Esophagus squamous epithelium (tissue), 5 donors: ENCODE results near the gene CAND2. TPM values are rescaled to one million over a fixed set of nuclear protein-coding genes. Genes with fewer than 3 reads are reported as not detected.

ENCODE experiments used
- DNase-seq: peaks from one replicate; lab custom pipeline; 2025; lab: John Stamatoyannopoulos, UW
- H3K27ac ChIP-seq, 4 donors: fragments of 200-600 bp; sonication (generic); one replicate each; pipeline ENCODE4 v1.5.1; 2016 to 2019; ENCODE audit warnings: mild to moderate bottlenecking in 1 of 4
- H3K27me3 ChIP-seq, 4 donors: fragments of 200-600 bp; sonication (generic); 1 replicate in 3 of 4; 2 replicates in 1 of 4; pipeline versions ENCODE4 v1.5.1 to v1.6.0; 2017 to 2021; ENCODE audit warnings: antibody characterized with exemption in 1 of 4
- H3K36me3 ChIP-seq, 3 donors: fragments of 200-600 bp; sonication (generic); one replicate each; pipeline ENCODE4 v1.5.1; 2016 to 2019
- H3K4me1 ChIP-seq, 3 donors: fragments of 200-600 bp; sonication (generic); one replicate each; pipeline ENCODE4 v1.5.1; 2017 to 2019
- H3K4me3 ChIP-seq, 4 donors: fragments of 200-600 bp; sonication (generic); 1 replicate in 3 of 4; 2 replicates in 1 of 4; pipeline ENCODE4 v1.5.1; 2016 to 2019; ENCODE audit warnings: mild to moderate bottlenecking in 2 of 4, moderate library complexity in 1 of 4
- H3K9me3 ChIP-seq, 3 donors: fragments of 200-600 bp; sonication (generic); one replicate each; pipeline ENCODE4 v1.5.1; 2016 to 2019
- POLR2A ChIP-seq, 4 donors: fragments of 450-650 bp; IDR thresholded peaks; one replicate each; pipeline ENCODE4 v1.6.1; 2017; ENCODE audit warnings: antibody characterized with exemption in 4 of 4, mild to moderate bottlenecking in 4 of 4, moderate library complexity in 3 of 4
- WGBS, 2 donors: methylation state at CpG; one replicate each; pipeline ENCODE4 v1.1.5; 2018; 5-methylcytosine and 5-hydroxymethylcytosine counted together
- intact Hi-C: fragments of 100-400 bp; cut with DNase I; formaldehyde crosslinking; loops from one replicate; pipeline ENCODE4 v1.15.0; 2022
- total RNA-seq, 4 donors: library from RNA; depleted of rRNA; stranded (reverse); fragments of >200 nt; gene quantifications; one replicate each; pipeline ENCODE4 v1.1.0, GENCODE V29; 2016
- TF ChIP-seq, protein P1 (sequence below), 6 experiments: fragments of 450-650 bp in 4 of 6; fragments of 200-600 bp in 2 of 6; sonication (generic) in 2 of 6; IDR thresholded peaks; one replicate each; pipeline ENCODE4 v1.5.1; 2016 to 2019; ENCODE audit warnings: antibody characterized with exemption in 6 of 6, mild to moderate bottlenecking in 4 of 6, moderate library complexity in 4 of 6
- donor health status: DM: yes; HTN: yes; CAD: no.

Gene CAND2
- total RNA-seq, 4 donors from 2014 or later = 0.61 to 1.7 (median 0.91) TPM

DNA sequence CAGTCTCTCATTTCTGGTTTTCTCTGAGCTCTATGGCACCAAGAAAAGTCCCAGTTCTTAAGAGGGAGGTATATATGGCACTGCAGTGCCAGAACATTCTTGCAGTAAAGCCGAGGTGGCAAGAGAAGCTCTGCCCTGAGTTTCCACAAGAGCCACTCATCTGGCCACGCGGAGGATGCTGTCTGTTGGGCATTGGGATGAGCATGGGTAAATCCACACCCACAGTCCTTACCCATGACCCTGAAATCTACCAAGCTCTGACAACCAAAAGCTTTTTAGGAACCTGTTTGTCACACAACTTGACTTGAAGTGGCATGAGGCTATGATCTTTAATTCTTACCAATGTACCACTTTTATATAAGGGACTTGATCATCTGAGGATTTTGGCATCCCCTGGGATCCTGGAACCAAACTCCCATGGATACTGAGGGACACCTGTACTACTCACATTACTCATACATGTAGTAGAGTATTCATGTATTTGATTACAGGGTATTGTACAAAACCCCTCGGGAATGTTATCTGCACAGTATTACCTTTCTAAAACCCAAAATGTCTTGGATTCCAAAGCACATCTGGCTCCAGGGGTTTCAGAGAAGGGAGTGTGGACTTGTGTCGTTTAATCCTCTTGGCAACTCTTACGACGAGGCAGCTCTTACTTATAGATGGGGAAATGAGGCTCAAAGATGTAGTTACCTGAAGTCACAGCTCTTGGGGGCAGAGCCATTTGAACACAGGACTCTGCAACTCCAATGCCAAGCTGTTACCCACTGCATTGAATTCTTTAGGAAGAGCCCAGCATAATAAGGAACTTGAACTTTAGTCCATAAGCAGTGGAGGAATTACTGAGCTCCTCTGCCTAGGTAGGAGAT is 36.1 kb downstream of the CAND2 start:
- H3K27me3 ChIP-seq = no peaks in the 10 kb centered on the region
- 69 to 74% methylated on average over 4 to 7 of the region's 7 CpGs for WGBS, 2 donors
- no peak overlapping the region for H3K27ac ChIP-seq
- peaks cover 0 to 32% (median under 1%) of the 10 kb centered on the region in 3 donors for H3K4me1 ChIP-seq
- no peaks in the 10 kb centered on the region for H3K9me3 ChIP-seq
- no peak for TF ChIP-seq POLR2A (IDR thresholded peaks at IDR 0.05)
- TF ChIP-seq, protein P1, sequence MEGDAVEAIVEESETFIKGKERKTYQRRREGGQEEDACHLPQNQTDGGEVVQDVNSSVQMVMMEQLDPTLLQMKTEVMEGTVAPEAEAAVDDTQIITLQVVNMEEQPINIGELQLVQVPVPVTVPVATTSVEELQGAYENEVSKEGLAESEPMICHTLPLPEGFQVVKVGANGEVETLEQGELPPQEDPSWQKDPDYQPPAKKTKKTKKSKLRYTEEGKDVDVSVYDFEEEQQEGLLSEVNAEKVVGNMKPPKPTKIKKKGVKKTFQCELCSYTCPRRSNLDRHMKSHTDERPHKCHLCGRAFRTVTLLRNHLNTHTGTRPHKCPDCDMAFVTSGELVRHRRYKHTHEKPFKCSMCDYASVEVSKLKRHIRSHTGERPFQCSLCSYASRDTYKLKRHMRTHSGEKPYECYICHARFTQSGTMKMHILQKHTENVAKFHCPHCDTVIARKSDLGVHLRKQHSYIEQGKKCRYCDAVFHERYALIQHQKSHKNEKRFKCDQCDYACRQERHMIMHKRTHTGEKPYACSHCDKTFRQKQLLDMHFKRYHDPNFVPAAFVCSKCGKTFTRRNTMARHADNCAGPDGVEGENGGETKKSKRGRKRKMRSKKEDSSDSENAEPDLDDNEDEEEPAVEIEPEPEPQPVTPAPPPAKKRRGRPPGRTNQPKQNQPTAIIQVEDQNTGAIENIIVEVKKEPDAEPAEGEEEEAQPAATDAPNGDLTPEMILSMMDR (IDR thresholded peaks at IDR 0.05) = no peak
- intact Hi-C loops = no loop called here
- H3K36me3 ChIP-seq = peaks cover 15 to 81% (median 23%) of the 10 kb centered on the region in 3 donors
- DNase-seq = no peak
- no peak overlapping the region for H3K4me3 ChIP-seq

DNA sequence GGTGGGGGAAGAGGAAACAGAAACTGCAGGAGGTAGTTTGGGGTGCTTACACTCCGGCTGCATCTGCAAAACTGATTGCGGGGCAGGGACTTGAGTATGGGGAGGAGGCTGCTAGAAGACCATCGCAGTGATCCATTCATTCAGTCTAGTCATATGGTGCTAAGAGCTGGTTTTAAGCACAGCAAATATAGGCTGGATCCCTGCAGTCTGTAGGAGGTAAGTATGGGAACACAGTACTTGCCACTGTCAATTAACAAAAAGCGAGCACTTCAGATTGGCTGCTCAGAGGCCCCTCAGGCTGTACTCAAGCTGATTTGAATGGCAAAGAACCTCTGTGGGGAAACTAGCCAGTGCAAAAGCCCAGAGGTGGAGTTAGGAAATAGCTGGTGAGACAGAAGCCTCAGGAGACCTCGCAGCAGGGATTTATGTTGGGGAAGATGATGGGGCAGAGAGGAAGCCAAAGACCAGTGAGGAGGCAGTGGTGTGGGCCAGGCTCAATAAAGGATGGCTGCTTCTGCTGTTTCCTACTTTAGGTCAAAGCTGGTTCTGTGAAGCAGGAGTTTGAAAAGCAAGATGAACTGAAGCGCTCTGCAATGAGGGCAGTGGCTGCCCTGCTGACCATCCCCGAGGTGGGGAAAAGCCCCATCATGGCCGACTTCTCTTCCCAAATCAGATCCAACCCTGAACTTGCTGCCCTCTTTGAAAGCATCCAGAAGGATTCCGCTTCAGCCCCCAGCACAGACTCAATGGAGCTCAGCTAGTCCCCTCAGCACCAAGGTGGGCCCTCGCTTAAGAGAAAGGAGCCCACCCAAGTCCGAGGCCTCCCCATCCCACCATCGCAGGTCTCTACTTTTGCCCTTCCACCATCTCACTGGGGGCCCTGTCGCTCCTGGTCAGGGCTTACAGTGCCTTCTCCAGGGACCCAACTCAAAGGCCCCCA is 37.0 kb downstream of the CAND2 start:
- Histone ChIP-seq H3K9me3 (no peaks in the 10 kb centered on the region), H3K27ac (no peak overlapping the region), H3K4me3 (no peak overlapping the region), H3K27me3 (no peaks in the 10 kb centered on the region), H3K4me1 (peaks cover 9 to 41% (median 9%) of the 10 kb centered on the region in 3 donors), H3K36me3 (peaks cover 22 to 87% (median 30%) of the 10 kb centered on the region in 3 donors)
- WGBS, 2 donors = 82 to 83% methylated on average over 12 to 13 of the region's 13 CpGs
- no peak for DNase-seq
- intact Hi-C loops = no loop called here
- TF ChIP-seq, protein P1 (IDR thresholded peaks at IDR 0.05) = no peak
- no peak for TF ChIP-seq POLR2A (IDR thresholded peaks at IDR 0.05)

DNA sequence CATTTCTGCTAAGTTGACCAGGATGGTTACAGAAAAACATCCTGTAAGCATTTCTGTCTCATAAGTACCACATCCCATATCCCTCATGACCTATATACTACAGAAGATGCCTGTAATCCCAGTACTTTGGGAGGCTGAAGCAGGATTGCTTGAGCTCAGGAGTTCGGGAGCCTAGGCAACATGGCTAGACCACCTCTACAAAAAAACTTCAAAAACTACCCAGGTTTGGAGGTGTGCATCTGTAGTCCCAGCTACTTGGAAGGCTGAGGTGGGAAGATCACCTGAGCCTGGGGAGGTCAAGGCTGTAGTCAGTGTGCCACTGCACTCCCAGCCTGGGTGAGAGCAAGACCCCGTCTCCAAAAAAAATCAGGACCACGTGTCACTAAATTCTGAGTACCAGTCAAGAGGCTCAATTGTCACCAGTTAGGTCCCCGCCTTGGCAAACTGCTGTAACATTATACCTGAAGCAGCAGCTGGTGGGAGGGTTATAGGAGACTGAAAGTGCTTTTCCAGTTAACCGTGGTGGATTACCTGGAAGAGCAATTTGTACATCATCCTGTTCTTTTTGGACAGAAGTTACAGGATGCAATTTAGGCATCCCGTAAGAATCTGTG is 38.7 kb downstream of the CAND2 start:
- Histone ChIP-seq H3K36me3 (peaks cover 34 to 98% (median 35%) of the 10 kb centered on the region in 3 donors), H3K9me3 (no peaks in the 10 kb centered on the region), H3K27ac (no peak overlapping the region), H3K4me1 (peaks cover 17 to 42% (median 24%) of the 10 kb centered on the region in 3 donors), H3K27me3 (no peaks in the 10 kb centered on the region), H3K4me3 (no peak overlapping the region)
- no peak for DNase-seq
- intact Hi-C loops = no loop called here
- WGBS, 2 donors = 84 to 92% methylated on average over 6 of the region's 6 CpGs
- TF ChIP-seq POLR2A (IDR thresholded peaks at IDR 0.05) = no peak
- TF ChIP-seq, protein P1 (IDR thresholded peaks at IDR 0.05) = no peak

DNA sequence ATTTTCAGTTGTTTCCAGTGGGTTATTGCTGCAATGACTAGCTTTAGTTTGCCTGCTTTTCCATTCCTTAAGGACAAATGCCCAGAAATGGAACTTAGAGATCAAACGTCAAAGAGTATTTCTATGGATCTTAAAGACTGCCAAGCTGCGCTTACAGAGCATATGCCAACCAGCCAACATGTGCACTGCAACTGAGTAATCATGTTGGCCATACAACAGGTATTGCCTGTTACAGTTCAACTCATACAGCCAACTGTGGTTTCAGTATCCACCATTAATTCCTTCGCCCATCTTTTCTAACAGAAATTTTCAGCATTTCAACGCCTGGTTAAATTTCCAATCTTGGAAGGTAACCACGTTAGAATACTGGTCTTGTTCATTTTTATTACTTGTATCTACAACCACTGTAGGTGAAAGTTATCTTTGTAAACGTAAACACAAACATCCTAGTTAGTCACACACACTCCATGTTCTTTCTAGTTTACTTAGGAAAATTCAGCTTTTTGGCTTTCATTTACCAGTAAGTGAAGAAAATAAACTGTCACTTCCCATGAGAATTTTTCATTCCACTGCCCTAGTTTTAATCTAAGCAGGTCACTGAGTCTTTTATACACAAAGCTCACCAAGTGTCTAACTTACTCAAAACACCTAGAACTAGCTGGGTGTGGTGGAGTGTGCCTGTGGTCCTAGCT is 41.0 kb downstream of the CAND2 start:
- intact Hi-C loops = no loop called here
- Histone ChIP-seq H3K36me3 (peaks cover 34 to 78% (median 35%) of the 10 kb centered on the region in 3 donors), H3K27me3 (no peaks in the 10 kb centered on the region), H3K9me3 (no peaks in the 10 kb centered on the region), H3K4me1 (peaks cover 18 to 43% (median 32%) of the 10 kb centered on the region in 3 donors), H3K4me3 (no peak overlapping the region), H3K27ac (peak overlapping the region in 1 of 4 donors; percentile 10)
- no peak for DNase-seq
- WGBS, 2 donors = 63 to 70% methylated on average over 6 of the region's 6 CpGs
- TF ChIP-seq, protein P1 (IDR thresholded peaks at IDR 0.05) = no peak
- TF ChIP-seq POLR2A (IDR thresholded peaks at IDR 0.05) = no peak
